GM06990 (cell line): ENCODE measurements around the gene SLC35G2.
"Not testable (repeated sequence)": the region's sequence is repeated elsewhere in the genome, so short reads cannot be mapped to it uniquely, and the experiment has no call there.

Source experiments
- DNase-seq: peaks from one replicate; pipeline ENCODE4 v3.0.0-alpha.2; 2011; ENCODE audit not compliant: insufficient read length; ENCODE audit errors: extremely low read depth
- H3K27me3 ChIP-seq: replicated peaks from 2 replicates; pipeline ENCODE4 v1.6.0; 2011; ENCODE audit warnings: low read length; ENCODE audit not compliant: control insufficient read depth, insufficient read depth
- H3K36me3 ChIP-seq: 2 replicates; pipeline ENCODE4 v1.5.1; 2011; ENCODE audit warnings: low read length; ENCODE audit not compliant: control insufficient read depth, insufficient read depth
- H3K4me3 ChIP-seq: replicated peaks from 2 replicates; pipeline ENCODE4 v1.5.1; 2011; ENCODE audit warnings: low read depth, mild to moderate bottlenecking, control low read depth, low read length
- TF ChIP-seq, protein P1 (sequence below): IDR thresholded peaks from 2 replicates; pipeline ENCODE4 v1.5.1; 2011; ENCODE audit warnings: low read length, control low read depth, mild to moderate bottlenecking, inconsistent platforms; ENCODE audit not compliant: insufficient read depth, poor library complexity, severe bottlenecking

The SLC35G2 gene

DNA sequence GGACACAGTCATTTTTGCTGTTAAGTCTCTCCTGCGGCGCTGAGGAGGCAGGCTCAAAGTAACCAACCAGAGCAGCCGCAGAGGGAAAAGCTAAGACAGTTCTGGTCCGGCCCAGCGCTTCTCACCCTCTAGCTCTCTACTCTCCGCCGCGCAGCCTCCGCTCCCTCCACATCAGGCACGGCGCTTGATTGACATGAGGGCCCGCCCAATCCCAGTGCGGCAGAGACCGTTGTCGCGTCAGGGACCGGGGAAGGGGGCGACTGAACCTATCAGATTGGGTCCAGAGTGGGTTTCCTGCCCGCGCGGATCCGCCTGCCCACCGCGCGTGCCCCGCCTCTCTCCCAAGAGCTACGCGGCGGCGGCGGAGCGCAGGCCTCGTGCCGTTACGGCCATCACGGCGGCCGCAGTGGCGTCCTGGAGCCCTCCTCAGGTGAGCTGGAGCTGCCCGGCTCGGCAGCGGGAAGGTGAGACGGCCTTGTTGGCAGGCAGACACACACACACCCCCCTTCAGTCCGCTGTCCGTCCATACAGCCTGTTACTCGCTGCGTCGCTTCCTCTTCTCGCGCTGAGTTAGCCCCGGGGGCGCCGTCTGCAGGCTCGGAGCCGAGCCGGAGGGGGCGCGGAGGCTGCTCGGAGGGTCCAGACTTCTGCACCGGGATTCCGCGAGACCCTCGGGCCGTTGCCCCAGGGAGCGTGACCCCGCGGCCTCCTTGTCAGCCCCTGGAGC lies 43.1 kb downstream of the SLC35G2 start, which contains the start of gene NCK1:
Gene NCK1, plus strand, starts transcription at position 319 of the 727 bp plus-strand sequence. CDS start 65,794 bp downstream, outside the sequence.
- TF ChIP-seq, protein P1, sequence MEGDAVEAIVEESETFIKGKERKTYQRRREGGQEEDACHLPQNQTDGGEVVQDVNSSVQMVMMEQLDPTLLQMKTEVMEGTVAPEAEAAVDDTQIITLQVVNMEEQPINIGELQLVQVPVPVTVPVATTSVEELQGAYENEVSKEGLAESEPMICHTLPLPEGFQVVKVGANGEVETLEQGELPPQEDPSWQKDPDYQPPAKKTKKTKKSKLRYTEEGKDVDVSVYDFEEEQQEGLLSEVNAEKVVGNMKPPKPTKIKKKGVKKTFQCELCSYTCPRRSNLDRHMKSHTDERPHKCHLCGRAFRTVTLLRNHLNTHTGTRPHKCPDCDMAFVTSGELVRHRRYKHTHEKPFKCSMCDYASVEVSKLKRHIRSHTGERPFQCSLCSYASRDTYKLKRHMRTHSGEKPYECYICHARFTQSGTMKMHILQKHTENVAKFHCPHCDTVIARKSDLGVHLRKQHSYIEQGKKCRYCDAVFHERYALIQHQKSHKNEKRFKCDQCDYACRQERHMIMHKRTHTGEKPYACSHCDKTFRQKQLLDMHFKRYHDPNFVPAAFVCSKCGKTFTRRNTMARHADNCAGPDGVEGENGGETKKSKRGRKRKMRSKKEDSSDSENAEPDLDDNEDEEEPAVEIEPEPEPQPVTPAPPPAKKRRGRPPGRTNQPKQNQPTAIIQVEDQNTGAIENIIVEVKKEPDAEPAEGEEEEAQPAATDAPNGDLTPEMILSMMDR = peak; percentile 26
- Histone ChIP-seq H3K36me3 (no peaks in the 10 kb centered on the region), H3K4me3 (peak within 1 kb of the TSS; percentile 71), H3K27me3 (no peaks in the 10 kb centered on the region)
- peak; percentile 98 for DNase-seq

DNA sequence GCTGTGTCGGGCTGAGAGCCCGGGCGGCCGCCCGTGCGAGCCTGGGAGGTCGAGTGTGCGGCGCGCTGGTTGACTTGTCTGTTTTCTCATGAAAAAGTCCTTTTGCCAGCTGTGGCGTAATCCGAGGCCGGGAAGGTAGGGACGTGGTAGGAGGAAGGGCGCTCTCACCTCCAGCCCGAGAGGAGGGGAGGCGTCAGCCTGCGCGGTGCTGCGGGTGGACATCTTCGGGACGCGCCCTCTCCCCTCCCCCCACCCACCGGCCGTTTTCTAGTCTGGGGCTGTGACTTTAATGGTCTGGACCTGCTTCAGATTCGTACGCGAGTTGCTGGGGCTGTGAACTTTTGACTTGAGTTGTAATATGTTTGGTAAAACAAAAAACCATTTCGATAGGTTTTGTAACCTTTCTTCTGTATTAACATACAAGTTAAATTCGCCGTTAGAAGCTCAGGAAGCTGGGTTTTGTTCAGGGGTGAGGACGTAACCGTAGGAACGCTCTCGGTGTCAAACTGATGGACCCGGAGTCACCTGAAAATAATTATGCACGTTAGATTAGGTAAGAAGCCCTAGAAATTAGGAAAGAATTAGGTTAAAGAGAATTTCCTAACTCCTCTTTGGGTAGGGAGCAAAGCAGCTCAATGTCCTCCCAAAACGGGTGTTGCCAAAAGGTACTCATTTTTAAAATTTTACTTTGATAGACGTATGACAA lies 43.8 kb downstream of the SLC35G2 start:
- Histone ChIP-seq H3K27me3 (no peaks in the 10 kb centered on the region), H3K36me3 (no peaks in the 10 kb centered on the region), H3K4me3 (peak overlapping the region; percentile 71)
- TF ChIP-seq, protein P1 = no peak
- DNase-seq = peak; percentile 78

DNA sequence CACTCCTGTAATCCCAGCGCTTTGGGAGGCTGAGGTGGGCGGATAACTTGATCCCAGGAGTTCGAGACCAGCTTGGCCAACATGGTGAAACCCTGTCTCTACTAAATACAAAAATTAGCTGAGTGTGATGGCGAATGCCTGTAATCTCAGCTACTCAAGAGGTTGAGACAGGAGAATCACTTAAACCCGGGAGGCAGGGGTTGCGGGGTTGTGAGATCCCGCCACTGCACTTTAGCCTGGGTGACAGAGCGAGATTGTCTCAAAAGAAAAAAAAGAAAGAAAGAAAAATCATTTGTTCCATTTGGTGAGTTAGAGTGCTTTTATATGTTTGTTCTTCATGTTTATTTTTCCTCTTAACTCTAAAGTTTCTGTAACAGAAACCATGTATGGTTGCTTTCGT lies 50.4 kb downstream of the SLC35G2 start:
- Histone ChIP-seq H3K4me3 (no peak overlapping the region), H3K27me3 (no peaks in the 10 kb centered on the region), H3K36me3 (no peaks in the 10 kb centered on the region; the same call in 1 of the 2 replicates)
- TF ChIP-seq, protein P1 = no peak
- no peak for DNase-seq

DNA sequence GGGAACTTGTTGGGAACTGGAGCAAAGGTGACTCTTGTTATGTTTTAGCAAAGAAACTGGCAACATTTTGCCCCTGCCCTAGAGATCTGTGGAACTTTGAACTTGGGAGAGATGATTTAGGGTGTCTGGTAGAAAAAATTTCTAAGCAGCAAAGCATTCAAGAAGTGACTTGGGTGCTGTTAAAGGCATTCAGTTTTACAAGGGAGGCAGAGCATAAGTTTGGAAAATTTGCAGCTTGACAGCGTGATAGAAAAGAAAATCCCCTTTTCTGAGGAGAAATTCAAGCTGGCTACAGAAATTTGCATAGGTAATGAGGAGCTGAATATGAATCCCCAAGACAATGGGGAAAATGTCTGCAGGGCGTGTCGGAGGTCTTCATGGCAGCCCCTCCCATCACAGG lies 53.3 kb downstream of the SLC35G2 start:
- not testable (repeated sequence) for H3K4me3 ChIP-seq, H3K27me3 ChIP-seq, H3K36me3 ChIP-seq, DNase-seq

DNA sequence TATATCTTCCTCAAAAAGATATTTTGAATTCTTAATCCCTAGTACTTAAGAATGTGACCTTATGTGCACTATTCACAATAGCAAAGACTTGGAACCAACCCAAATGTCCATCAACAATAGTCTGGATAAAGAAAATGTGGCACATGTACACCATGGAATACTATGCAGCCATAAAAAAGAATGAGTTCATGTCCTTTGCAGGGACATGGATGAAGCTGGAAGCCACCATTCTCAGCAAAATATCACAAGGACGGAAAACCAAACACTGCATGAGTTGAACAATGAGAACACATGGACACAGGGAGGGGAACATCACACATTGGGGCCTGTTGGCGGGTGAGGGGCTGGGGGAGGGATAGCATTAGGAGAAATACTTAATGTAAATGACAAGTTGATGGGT lies 60.6 kb downstream of the SLC35G2 start:
- H3K27me3 ChIP-seq, H3K36me3 ChIP-seq, H3K4me3 ChIP-seq, DNase-seq: not testable (repeated sequence)

DNA sequence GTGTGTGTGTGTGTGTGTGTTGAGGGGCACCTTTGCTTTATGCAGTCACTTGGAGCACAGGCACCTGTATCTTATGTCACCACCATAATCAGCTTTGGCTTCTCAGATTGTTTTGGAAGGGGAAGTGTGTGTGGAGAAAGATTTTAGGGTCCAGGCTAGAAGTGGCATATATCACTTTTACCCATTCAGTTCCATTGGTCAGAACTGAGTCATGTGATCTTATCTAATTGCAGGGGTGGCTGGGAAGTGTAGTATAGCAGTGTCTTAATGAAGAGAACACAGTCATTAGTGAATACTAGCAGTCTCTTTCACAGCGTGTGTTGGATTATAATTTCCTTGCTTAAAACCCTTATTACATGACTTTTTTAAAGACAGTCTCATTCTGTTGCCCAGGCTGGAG lies 63.6 kb downstream of the SLC35G2 start:
- TF ChIP-seq, protein P1 = no peak
- DNase-seq = no peak

More for the DNA sequence above, 63.6 kb downstream of the SLC35G2 start:
- no peaks in the 10 kb centered on the region for H3K27me3 ChIP-seq
- no peaks in the 10 kb centered on the region for H3K36me3 ChIP-seq
- no peak overlapping the region for H3K4me3 ChIP-seq
